HK-2 (cell line): ENCODE results near the gene DPYSL3.

ENCODE experiments used
- DNase-seq: peaks from one replicate; pipeline ENCODE4 v3.0.0-alpha.2; 2018; ENCODE audit not compliant: unreplicated experiment

The DPYSL3 gene

GRCh38 chr5:147472664-147473475 lies 37.0 kb downstream of the DPYSL3 start:
- DNase-seq: no peak

- DNase-seq: no peak
Measured at GRCh38 chr5:147467973-147468508, 41.8 kb downstream of the DPYSL3 start.

GRCh38 chr5:147466360-147466980 lies 43.4 kb downstream of the DPYSL3 start:
- no peak for DNase-seq

- no peak for DNase-seq
Measured at GRCh38 chr5:147465747-147466146, 44.1 kb downstream of the DPYSL3 start.

GRCh38 chr5:147464211-147464610 lies 45.7 kb downstream of the DPYSL3 start:
- DNase-seq: no peak

- no peak for DNase-seq
Measured at GRCh38 chr5:147461915-147462314, 48.0 kb downstream of the DPYSL3 start.

- DNase-seq: no peak
Measured at GRCh38 chr5:147460380-147460779, 49.5 kb downstream of the DPYSL3 start.

- no peak for DNase-seq
Measured at GRCh38 chr5:147458581-147458980, 51.3 kb downstream of the DPYSL3 start.

- no peak for DNase-seq
Measured at GRCh38 chr5:147455822-147456450, 53.9 kb downstream of the DPYSL3 start.

- DNase-seq: no peak
Measured at GRCh38 chr5:147454996-147455677, 54.7 kb downstream of the DPYSL3 start.

GRCh38 chr5:147453875-147454814 lies 55.7 kb downstream of the DPYSL3 start:
- DNase-seq: peak; percentile 77

- no peak for DNase-seq
Measured at GRCh38 chr5:147452165-147452811, 57.6 kb downstream of the DPYSL3 start.

- no peak for DNase-seq
Measured at GRCh38 chr5:147451193-147451592, 58.7 kb downstream of the DPYSL3 start.

- no peak for DNase-seq
Measured at GRCh38 chr5:147450606-147451005, 59.3 kb downstream of the DPYSL3 start.

GRCh38 chr5:147448766-147449165 lies 61.1 kb downstream of the DPYSL3 start:
- no peak for DNase-seq

GRCh38 chr5:147446523-147446922 lies 63.3 kb downstream of the DPYSL3 start:
- no peak for DNase-seq

- DNase-seq: no peak
Measured at GRCh38 chr5:147445917-147446316, 64.0 kb downstream of the DPYSL3 start.

- DNase-seq: no peak
Measured at GRCh38 chr5:147445090-147445489, 64.8 kb downstream of the DPYSL3 start.

GRCh38 chr5:147442224-147442623 lies 67.6 kb downstream of the DPYSL3 start:
- DNase-seq: no peak

GRCh38 chr5:147441191-147441695 lies 68.6 kb downstream of the DPYSL3 start:
- DNase-seq: no peak
